ENCODE measurements around the gene CD68. TPM values are rescaled to one million over a fixed set of nuclear protein-coding genes. Genes with fewer than 3 reads are reported as not detected.

Gene CD68
- total RNA-seq, 1 donor from 2014 or later = 0.95 TPM

GRCh38 chr17:7570351-7570750 lies 9.1 kb upstream of the CD68 start:
- H3K36me3 ChIP-seq = peaks cover 12% of the 10 kb centered on the region
- H3K9me3 Mint-ChIP-seq = no peaks in the 10 kb centered on the region
- no peak for DNase-seq (ENCODE audit: low spot score)
- H2AFZ ChIP-seq (replicated peaks) = no peak overlapping the region
- H3K27ac ChIP-seq = no peak overlapping the region
- H3K27me3 Mint-ChIP-seq (ENCODE audit: insufficient read depth, low read depth) = peaks cover 13% of the 10 kb centered on the region
- peaks cover 28% of the 10 kb centered on the region for H3K4me1 Mint-ChIP-seq
- TF ChIP-seq EZH2 (IDR thresholded peaks at IDR 0.05) = no peak
- TF ChIP-seq EZH2phosphoT487 (IDR thresholded peaks at IDR 0.05) = no peak
- no peak for TF ChIP-seq CTCF (IDR thresholded peaks at IDR 0.05)
- peaks cover 26% of the 10 kb centered on the region for H4K20me1 ChIP-seq (ENCODE audit: low read depth)
- no peak overlapping the region for H3K9ac ChIP-seq
- H3K27me3 ChIP-seq = no peaks in the 10 kb centered on the region
- H3F3A ChIP-seq (ENCODE audit: low read depth) = peaks cover 38% of the 10 kb centered on the region
- peak overlapping the region; percentile 67 for H3K4me3 Mint-ChIP-seq
- no peaks in the 10 kb centered on the region for H3K9me3 ChIP-seq (ENCODE audit: low read depth)
- H3K36me3 Mint-ChIP-seq = peaks cover 37% of the 10 kb centered on the region
- H3K4me3 ChIP-seq = no peak overlapping the region
- no peak overlapping the region for H3K27ac Mint-ChIP-seq
- H3K79me2 ChIP-seq (ENCODE audit: low read depth) = peaks cover 40% of the 10 kb centered on the region
- H3K4me2 ChIP-seq = no peak overlapping the region
- H3K4me1 ChIP-seq = peaks cover 14% of the 10 kb centered on the region

GRCh38 chr17:7572338-7572587 lies 7.2 kb upstream of the CD68 start:
- no peaks in the 10 kb centered on the region for H3K9me3 ChIP-seq (ENCODE audit: low read depth)
- peak overlapping the region; percentile 44 for H3K9ac ChIP-seq
- no peaks in the 10 kb centered on the region for H3K9me3 Mint-ChIP-seq
- peaks cover 17% of the 10 kb centered on the region for H3K36me3 ChIP-seq
- peak overlapping the region; percentile 46 for H2AFZ ChIP-seq (replicated peaks)
- no peak for DNase-seq (ENCODE audit: low spot score)
- peaks cover 45% of the 10 kb centered on the region for H4K20me1 ChIP-seq (ENCODE audit: low read depth)
- H3K4me1 ChIP-seq = peaks cover 17% of the 10 kb centered on the region
- peaks cover 53% of the 10 kb centered on the region for H3F3A ChIP-seq (ENCODE audit: low read depth)
- peaks cover 13% of the 10 kb centered on the region for H3K27me3 Mint-ChIP-seq (ENCODE audit: insufficient read depth, low read depth)
- H3K4me1 Mint-ChIP-seq = peaks cover 36% of the 10 kb centered on the region
- peak overlapping the region; percentile 99 for H3K27ac Mint-ChIP-seq
- H3K27me3 ChIP-seq = no peaks in the 10 kb centered on the region
- peak overlapping the region; percentile 42 for H3K4me3 ChIP-seq
- H3K27ac ChIP-seq = peak overlapping the region; percentile 67
- peaks cover 54% of the 10 kb centered on the region for H3K79me2 ChIP-seq (ENCODE audit: low read depth)
- peak overlapping the region; percentile 74 for H3K4me2 ChIP-seq
- no peak for TF ChIP-seq EZH2 (IDR thresholded peaks at IDR 0.05)
- TF ChIP-seq EZH2phosphoT487 (IDR thresholded peaks at IDR 0.05) = no peak
- no peak for TF ChIP-seq CTCF (IDR thresholded peaks at IDR 0.05)
- H3K36me3 Mint-ChIP-seq = peaks cover 48% of the 10 kb centered on the region
- H3K4me3 Mint-ChIP-seq = peak overlapping the region; percentile 100

GRCh38 chr17:7572588-7573323 lies 6.7 kb upstream of the CD68 start:
- Mint-ChIP-seq H3K27ac (peak overlapping the region; percentile 99), H3K9me3 (no peaks in the 10 kb centered on the region), H3K27me3 (ENCODE audit: insufficient read depth, low read depth) (peaks cover 13% of the 10 kb centered on the region), H3K4me1 (peaks cover 36% of the 10 kb centered on the region), H3K36me3 (peaks cover 48% of the 10 kb centered on the region), H3K4me3 (peak overlapping the region; percentile 100)
- Histone ChIP-seq H3K36me3 (peaks cover 17% of the 10 kb centered on the region), H3K9ac (peak overlapping the region; percentile 92), H3K27me3 (no peaks in the 10 kb centered on the region), H3K4me1 (peaks cover 17% of the 10 kb centered on the region), H3F3A (ENCODE audit: low read depth) (peaks cover 58% of the 10 kb centered on the region), H3K9me3 (ENCODE audit: low read depth) (no peaks in the 10 kb centered on the region), H3K4me3 (peak overlapping the region; percentile 86), H3K79me2 (ENCODE audit: low read depth) (peaks cover 50% of the 10 kb centered on the region), H3K4me2 (peak overlapping the region; percentile 93), H2AFZ (replicated peaks) (no peak overlapping the region), H3K27ac (peak overlapping the region; percentile 65), H4K20me1 (ENCODE audit: low read depth) (peaks cover 50% of the 10 kb centered on the region)
- TF ChIP-seq EZH2 (IDR thresholded peaks at IDR 0.05) (no peak), EZH2phosphoT487 (IDR thresholded peaks at IDR 0.05) (no peak), CTCF (IDR thresholded peaks at IDR 0.05) (no peak)
- DNase-seq (ENCODE audit: low spot score) = peak; percentile 99
